Tracheal epithelial cell (primary cell): ENCODE results near the gene MMP24. TPM values are rescaled to one million over a fixed set of nuclear protein-coding genes. Genes with fewer than 3 reads are reported as not detected.

Experiments used
- total RNA-seq: library from RNA; depleted of rRNA; stranded (reverse); fragments of >200 nt; gene quantifications from 2 replicates; pipeline ENCODE4 v1.2.1, GENCODE V29; 2014

MMP24 gene
- 9.4 TPM in 1 of 2 replicates, not detected in the other for total RNA-seq

GRCh38 chr20:35226126-35226883, at the start of gene MMP24:
Gene MMP24, plus strand, starts transcription at chr20:35226690. Its CDS starts 49 bp downstream, at chr20:35226739.

GRCh38 chr20:35277531-35278395, 51.3 kb downstream of the MMP24 start, which contains the start of gene MMP24OS:
Gene MMP24OS, minus strand, starts transcription at chr20:35278122. Its CDS starts 193 bp downstream, at chr20:35277929.

GRCh38 chr20:35284267-35284991, 57.9 kb downstream of the MMP24 start, which contains the start of gene EIF6:
Gene EIF6, minus strand, starts transcription at chr20:35284772. Its CDS starts 285 bp downstream, at chr20:35284487.

GRCh38 chr20:35291654-35292503, 65.4 kb downstream of the MMP24 start, which contains the start of gene FAM83C:
Gene FAM83C, minus strand, starts transcription at chr20:35292425. Its CDS starts 121 bp downstream, at chr20:35292304.

Other genes with a start within 250 kb of the MMP24 start
- gene TRPC4AP, start 133.9 kb upstream of the MMP24 start, total RNA-seq, result 34.5 and 61.2 TPM in 2 replicates
- gene EDEM2, start 79.4 kb upstream of the MMP24 start, total RNA-seq, result 36.9 and 50.6 TPM in 2 replicates
- 92.3 and 122 TPM in 2 replicates for gene PROCR, start 54.6 kb upstream of the MMP24 start, total RNA-seq
- 4.6 and 6.2 TPM in 2 replicates for gene MMP24OS, start 51.4 kb downstream of the MMP24 start, total RNA-seq
- gene EIF6, start 58.1 kb downstream of the MMP24 start, total RNA-seq, result 227 and 412 TPM in 2 replicates
- gene FAM83C, start 65.7 kb downstream of the MMP24 start, total RNA-seq, result under 0.01 TPM in 2 replicates
- 14.7 and 20.9 TPM in 2 replicates for gene UQCC1, start 185.3 kb downstream of the MMP24 start, total RNA-seq
- under 0.01 and 3.9 TPM in 2 replicates for gene GDF5, start 211.5 kb downstream of the MMP24 start, total RNA-seq
- gene CEP250, start 228.9 kb downstream of the MMP24 start, total RNA-seq, result 17.8 and 33.7 TPM in 2 replicates